Duodenal mucosa (tissue), 2 donors: ENCODE results near the gene UBE2F.
"Not testable (repeated sequence)": the region's sequence is repeated elsewhere in the genome, so short reads cannot be mapped to it uniquely, and the experiment has no call there.

ENCODE experiments used
- H3K27ac ChIP-seq: one replicate; pipeline ENCODE4 v1.7.0; 2013; ENCODE audit warnings: low read depth, low read length
- H3K27me3 ChIP-seq, 2 donors: one replicate each; pipeline ENCODE4 v1.7.0; 2013; ENCODE audit warnings: low read length in 2 of 2, control low read depth in 1 of 2; ENCODE audit not compliant: insufficient read depth in 2 of 2, control insufficient read depth in 1 of 2
- H3K36me3 ChIP-seq, 2 donors: one replicate each; pipeline ENCODE4 v1.7.0; 2013; ENCODE audit warnings: low read length in 2 of 2, control low read depth in 1 of 2; ENCODE audit not compliant: insufficient read depth in 2 of 2, control insufficient read depth in 1 of 2
- H3K4me1 ChIP-seq, 2 donors: one replicate each; pipeline ENCODE4 v1.7.0; 2013; ENCODE audit warnings: low read length in 2 of 2, control low read depth in 1 of 2; ENCODE audit not compliant: insufficient read depth in 2 of 2, control insufficient read depth in 1 of 2
- H3K4me3 ChIP-seq, 2 donors: one replicate each; pipeline ENCODE4 v1.7.0; 2013; ENCODE audit warnings: low read length in 2 of 2, low read depth in 1 of 2
- H3K9ac ChIP-seq, 2 donors: one replicate each; pipeline ENCODE4 v1.7.0; 2013; ENCODE audit warnings: low read length in 2 of 2, low read depth in 1 of 2
- H3K9me3 ChIP-seq, 2 donors: one replicate each; pipeline ENCODE4 v1.7.0; 2013; ENCODE audit warnings: low read length in 2 of 2, control low read depth in 1 of 2; ENCODE audit not compliant: control insufficient read depth in 1 of 2

Gene UBE2F

DNA sequence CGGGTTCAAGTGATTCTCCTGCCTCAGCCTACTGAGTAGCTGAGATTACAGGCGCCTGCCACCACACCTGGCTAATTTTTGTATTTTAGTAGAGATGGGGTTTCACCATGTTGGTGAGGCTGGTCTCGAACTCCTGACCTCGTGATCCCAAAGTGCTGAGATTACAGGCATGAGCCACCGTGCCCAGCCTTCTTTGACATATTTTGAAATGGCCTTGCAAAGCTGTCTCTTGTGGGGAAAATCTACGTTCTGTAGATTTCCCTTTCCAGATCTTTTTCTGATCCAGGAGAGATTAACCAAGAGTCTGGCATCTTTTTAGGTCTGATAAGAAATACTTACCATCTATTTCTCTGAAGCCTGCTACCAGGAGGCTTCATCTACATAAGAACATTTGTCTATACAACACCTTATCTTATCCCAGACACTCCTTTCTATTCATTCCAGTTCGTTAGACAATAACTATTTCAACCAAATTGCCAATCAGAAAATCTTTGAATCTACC lies 3.3 kb upstream of the UBE2F start:
- H3K27ac ChIP-seq, H3K4me3 ChIP-seq, H3K9ac ChIP-seq, H3K36me3 ChIP-seq, H3K27me3 ChIP-seq: not testable (repeated sequence)
- Histone ChIP-seq H3K4me1 (peaks cover 13 to 16% of the 10 kb centered on the region in 2 donors), H3K9me3 (peaks cover 6 to 16% of the 10 kb centered on the region in 2 donors)

DNA sequence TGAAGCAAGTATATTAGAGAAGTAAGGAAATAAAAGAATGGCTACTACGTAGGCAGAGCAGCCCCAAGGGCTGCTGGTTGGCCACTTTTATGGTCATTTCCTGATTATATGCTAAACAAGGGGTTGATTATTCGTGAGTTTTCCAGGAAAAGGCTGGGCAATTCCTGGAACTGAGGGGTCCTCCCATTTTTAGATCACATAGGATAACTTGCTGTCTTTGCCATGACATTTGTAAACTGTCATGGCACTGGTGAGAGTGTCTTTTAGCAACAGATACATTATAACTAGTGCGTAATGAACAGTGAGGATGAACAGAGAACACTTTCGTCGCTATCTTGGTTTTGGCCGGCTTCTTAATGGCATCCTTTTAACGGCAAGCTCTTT lies 2.6 kb upstream of the UBE2F start:
- H3K4me3 ChIP-seq: no peak overlapping the region
- H3K36me3 ChIP-seq: no peaks in the 10 kb centered on the region
- peaks cover 6 to 16% of the 10 kb centered on the region in 2 donors for H3K9me3 ChIP-seq
- no peak overlapping the region for H3K9ac ChIP-seq
- no peak overlapping the region for H3K27ac ChIP-seq
- no peaks in the 10 kb centered on the region for H3K27me3 ChIP-seq
- peaks cover 19 to 23% of the 10 kb centered on the region in 2 donors for H3K4me1 ChIP-seq

DNA sequence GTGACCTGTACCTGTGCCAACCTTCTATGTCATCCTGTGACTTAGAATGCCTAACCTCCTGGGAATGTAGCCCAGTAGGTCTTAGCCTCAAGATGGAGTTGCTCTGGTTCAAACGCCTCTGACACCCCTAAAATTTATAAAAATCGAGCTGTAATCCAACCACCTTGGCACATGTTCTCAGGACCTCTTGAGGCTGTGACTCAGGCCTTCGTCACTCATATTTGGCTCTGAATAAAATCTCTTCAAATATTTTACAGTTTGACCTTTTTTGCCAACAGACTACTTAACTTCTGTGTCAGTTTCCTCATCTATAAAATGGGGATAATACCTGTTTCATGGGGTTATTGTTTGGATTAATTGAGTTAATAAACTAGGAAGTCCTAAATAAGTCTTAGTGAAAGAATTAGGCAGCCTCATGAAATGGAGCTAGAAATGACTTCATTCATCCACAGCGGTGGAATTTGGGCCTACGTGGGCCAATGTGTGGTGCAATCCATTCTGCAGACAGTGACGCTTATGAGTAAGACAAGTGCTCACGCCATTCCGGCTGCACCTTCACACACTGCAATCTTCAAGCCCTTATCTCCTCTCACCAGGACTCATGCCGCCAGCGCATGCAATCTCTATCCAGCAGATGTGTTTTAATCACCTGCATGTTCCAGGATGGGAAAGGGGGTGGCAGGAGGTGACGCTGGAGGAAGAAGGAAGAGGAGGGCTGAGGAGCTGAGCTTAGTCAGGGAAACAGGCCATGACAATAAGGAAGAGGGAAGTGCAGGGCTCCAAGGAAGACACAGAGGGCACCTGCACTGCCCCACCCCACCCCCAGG lies 2.0 kb upstream of the UBE2F start:
- no peak overlapping the region for H3K4me3 ChIP-seq
- H3K36me3 ChIP-seq: no peaks in the 10 kb centered on the region
- peaks cover 25 to 28% of the 10 kb centered on the region in 2 donors for H3K4me1 ChIP-seq
- no peak overlapping the region for H3K9ac ChIP-seq
- no peaks in the 10 kb centered on the region for H3K27me3 ChIP-seq
- peaks cover 6 to 16% of the 10 kb centered on the region in 2 donors for H3K9me3 ChIP-seq
- H3K27ac ChIP-seq: no peak overlapping the region

DNA sequence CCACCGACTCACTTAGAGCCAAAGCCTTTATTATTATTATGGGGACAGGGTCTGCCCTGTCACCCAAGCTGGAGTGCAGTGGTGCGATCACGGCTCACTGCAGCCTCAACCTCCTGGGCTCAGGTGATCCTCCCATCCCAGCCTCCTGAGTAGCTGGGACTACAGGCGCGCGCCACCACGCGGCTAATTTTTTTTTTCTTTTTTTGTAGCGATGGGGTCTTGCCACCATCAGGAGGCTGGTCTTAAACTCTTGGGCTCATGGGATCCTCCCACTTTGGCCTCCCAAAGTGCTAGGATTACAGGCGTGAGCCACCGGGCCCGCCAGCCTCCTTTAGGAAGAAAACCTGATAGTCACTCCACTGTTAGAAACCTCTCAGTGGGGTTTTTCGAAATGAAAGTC lies 970 bp upstream of the UBE2F start:
- Histone ChIP-seq H3K4me3 (peak overlapping the region; percentile 81 to 84), H3K4me1 (peaks cover 26 to 33% of the 10 kb centered on the region in 2 donors), H3K9ac (peak overlapping the region in 1 of 2 donors; percentile 68), H3K9me3 (peaks cover 6 to 16% of the 10 kb centered on the region in 2 donors)
- H3K36me3 ChIP-seq, H3K27me3 ChIP-seq, H3K27ac ChIP-seq: not testable (repeated sequence)

DNA sequence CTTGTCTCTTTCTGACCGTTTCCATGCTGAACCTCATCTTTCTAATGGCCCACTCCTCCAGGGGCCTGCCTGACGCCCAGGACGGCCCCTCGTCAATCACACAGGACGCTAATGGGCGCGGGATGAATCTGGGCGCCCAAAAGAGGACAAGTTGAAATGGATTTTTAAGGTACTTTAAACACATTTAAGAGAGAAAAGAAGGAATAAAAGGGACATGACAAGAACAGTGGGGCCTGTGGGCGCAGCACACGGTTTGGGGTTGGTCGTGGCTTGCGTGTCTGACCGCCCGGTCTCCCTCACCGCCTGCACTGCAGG lies 607 bp upstream of the UBE2F start:
- Histone ChIP-seq H3K9me3 (peaks cover 6 to 16% of the 10 kb centered on the region in 2 donors), H3K9ac (peak overlapping the region; percentile 68 to 77), H3K27ac (peak overlapping the region; percentile 63), H3K4me1 (peaks cover 26 to 33% of the 10 kb centered on the region in 2 donors), H3K4me3 (peak overlapping the region; percentile 81 to 84), H3K36me3 (no peaks in the 10 kb centered on the region), H3K27me3 (no peaks in the 10 kb centered on the region)

DNA sequence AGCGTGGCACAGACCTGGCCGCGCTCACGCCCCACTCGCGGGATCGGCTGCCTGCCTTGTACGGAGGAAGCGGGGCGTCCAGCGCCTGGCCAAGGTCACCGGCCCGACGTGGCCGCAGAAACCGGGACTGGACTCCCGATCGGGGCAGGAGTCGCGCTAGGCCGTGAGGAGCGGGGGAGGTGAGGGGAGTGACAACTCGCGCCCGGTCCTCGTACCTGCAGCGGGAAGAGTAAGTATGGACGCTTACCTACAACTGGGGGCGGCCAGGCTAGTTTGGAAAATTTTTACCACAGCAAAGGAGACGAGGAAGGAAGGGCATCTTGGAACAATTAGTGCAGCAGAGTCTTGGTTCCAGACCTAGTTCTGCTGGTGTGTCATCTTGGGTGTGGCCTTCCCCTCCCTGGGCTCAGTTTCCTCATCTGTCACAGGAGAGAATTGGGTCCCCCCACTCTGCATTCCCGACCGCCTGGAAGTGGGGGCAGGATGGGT lies 693 bp downstream of the UBE2F start:
- Histone ChIP-seq H3K4me1 (peaks cover 26 to 33% of the 10 kb centered on the region in 2 donors), H3K36me3 (no peaks in the 10 kb centered on the region), H3K4me3 (peak overlapping the region; percentile 77 to 86), H3K27me3 (no peaks in the 10 kb centered on the region), H3K9ac (peak overlapping the region; percentile 77), H3K27ac (no peak overlapping the region), H3K9me3 (peaks cover 0 to 6% of the 10 kb centered on the region in 2 donors)

DNA sequence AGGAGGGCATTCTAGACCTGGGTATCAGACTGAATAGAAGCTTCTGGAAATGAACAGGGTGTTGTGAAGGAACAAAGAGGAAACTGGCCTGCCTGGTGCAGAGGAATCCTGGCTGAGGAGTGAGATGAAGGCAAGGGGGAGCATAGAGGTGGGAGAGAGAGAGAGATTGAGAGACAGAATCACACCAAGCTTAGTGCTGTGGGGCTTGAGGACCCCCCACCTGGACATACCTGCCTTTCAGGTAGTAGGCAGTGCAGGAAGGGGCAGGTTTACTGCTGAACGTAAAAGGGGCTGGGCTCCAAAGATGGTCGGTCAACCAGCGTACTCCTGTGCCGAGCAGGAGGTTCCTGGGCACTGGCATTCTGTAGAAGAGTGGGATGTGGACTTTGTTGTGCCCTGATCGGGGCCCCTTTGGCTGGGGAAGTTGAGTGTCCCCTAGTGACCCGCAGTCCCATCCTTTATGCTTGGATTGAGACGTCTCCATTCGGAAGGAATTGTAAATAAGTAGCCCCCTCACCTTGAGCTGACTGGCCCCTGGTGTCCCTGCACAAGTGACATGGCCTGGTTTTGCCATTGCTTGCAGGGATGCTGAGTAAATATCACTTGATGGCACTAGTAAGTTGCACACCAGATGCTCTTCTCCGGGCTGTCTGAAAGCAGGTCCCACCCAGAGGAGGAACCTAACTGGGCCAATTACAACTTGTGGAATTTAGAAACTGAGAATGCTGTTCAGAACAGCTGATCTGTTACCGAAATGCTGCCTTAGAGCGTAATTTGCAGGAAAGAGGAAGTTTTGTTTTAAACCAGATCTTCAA lies 1.4 kb downstream of the UBE2F start:
- Histone ChIP-seq H3K4me3 (peak overlapping the region; percentile 77 to 86), H3K36me3 (no peaks in the 10 kb centered on the region), H3K27me3 (no peaks in the 10 kb centered on the region), H3K9me3 (no peaks in the 10 kb centered on the region), H3K4me1 (peaks cover 26 to 33% of the 10 kb centered on the region in 2 donors), H3K9ac (peak overlapping the region; percentile 77), H3K27ac (no peak overlapping the region)

DNA sequence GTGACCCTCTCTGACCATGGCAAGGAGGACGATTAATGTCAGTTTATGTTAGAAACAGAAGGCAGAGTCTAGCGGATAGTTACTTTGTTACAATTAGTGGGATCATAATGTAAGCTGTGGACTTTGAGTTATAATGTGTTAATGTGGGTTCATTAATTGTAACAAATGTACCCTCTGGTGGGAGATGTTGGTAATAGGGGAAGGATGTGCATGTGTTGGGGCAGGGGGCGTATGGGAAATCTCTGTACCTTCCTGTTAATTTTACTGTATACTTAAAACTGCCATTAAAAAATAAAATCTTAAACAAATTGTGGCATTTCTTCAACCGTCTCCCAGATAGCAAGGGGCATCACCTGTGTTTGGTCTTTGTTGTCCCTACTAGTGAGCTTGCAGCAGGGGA lies 4.8 kb downstream of the UBE2F start:
- Histone ChIP-seq H3K36me3 (peaks cover 6 to 13% of the 10 kb centered on the region in 2 donors), H3K27ac (no peak overlapping the region), H3K4me3 (no peak overlapping the region), H3K9ac (no peak overlapping the region), H3K9me3 (no peaks in the 10 kb centered on the region), H3K27me3 (no peaks in the 10 kb centered on the region), H3K4me1 (peaks cover 23 to 28% of the 10 kb centered on the region in 2 donors)

DNA sequence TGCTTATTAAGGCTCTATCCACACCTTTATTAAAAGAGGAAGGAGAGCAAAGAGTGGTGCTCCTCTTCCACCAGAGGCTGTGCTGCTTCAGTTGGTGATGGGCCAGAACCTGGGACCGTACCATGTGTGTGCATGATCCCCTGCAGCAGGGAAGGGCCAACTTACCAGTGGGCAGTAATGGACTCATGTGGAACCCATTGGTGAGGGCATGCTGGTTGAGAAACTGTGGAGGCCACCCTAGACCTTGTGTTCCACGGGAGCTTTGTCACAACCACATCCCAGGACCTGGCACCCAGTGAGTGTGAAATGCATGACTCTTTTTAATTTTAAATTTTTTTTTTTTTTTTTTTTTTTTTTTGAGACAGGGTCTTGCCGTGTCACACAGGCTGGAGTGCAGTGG lies 5.4 kb downstream of the UBE2F start:
- Histone ChIP-seq H3K27me3 (no peaks in the 10 kb centered on the region), H3K9me3 (no peaks in the 10 kb centered on the region), H3K9ac (no peak overlapping the region), H3K36me3 (peaks cover 6 to 16% of the 10 kb centered on the region in 2 donors), H3K4me1 (peaks cover 23 to 28% of the 10 kb centered on the region in 2 donors), H3K4me3 (no peak overlapping the region), H3K27ac (no peak overlapping the region)

DNA sequence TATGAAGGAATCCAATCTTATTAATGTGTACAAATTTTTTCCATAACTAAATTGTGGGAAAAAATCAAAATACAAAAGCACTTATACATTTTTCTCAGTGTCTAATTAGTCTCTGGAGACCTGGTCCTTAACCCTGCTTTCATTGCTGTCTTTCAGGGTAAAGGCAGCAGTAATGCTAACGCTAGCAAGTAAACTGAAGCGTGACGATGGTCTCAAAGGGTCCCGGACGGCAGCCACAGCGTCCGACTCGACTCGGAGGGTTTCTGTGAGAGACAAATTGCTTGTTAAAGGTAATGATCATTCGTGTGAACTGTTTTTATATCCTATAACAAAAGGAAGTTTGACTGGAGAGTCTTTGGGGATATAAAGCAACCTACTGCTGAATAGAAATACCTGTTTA lies 6.1 kb downstream of the UBE2F start:
- peaks cover 18 to 23% of the 10 kb centered on the region in 2 donors for H3K4me1 ChIP-seq
- no peaks in the 10 kb centered on the region for H3K9me3 ChIP-seq
- peaks cover 6 to 18% of the 10 kb centered on the region in 2 donors for H3K36me3 ChIP-seq
- no peaks in the 10 kb centered on the region for H3K27me3 ChIP-seq
- no peak overlapping the region for H3K27ac ChIP-seq
- H3K9ac ChIP-seq: no peak overlapping the region
- no peak overlapping the region for H3K4me3 ChIP-seq
